HTR-8/SVneo (cell line): Measurements from ENCODE around the gene S100A2.

ENCODE experiments used
- DNase-seq: peaks from one replicate; pipeline ENCODE4 v3.0.0; 2011; ENCODE audit warnings: low spot score, mixed read lengths; ENCODE audit not compliant: insufficient read length
- FAIRE-seq: peaks from 2 replicates; lab custom pipeline; 2011; peaks lifted over from hg19 to GRCh38; lab: Jason Lieb, UNC

Gene S100A2

DNA sequence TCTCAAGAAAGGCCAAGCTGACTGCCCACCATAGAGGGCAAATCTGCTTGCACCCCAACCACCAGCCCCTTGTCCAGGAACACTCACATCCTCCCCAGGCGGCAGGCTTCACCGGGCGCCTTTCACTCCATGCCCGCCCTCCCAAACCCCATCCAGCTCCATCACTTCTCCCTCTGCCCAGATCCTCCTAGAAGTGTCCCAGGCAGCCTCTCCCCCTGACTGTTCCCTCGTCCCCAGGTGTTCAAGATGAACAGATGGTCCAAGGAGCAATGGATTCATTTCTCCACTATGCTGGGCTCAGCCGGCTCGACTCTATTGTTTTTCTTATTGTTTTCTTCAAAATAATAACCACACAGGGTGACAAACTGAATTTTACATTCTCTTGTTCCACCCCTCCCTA, 52.0 kb downstream of the S100A2 start:
- no peak for FAIRE-seq

GRCh38 chr1:153513023-153513422, 52.6 kb downstream of the S100A2 start:
- FAIRE-seq = no peak
- DNase-seq = no peak

More for the DNA sequence above, 52.0 kb downstream of the S100A2 start:
- no peak for DNase-seq
